LNCAP (cell line): ENCODE data around the gene PITPNB.

Experiments used
- TF ChIP-seq, protein P1 (sequence below): fragments of 450-650 bp; IDR thresholded peaks from 2 replicates; pipeline ENCODE4 v1.5.1; 2017; ENCODE audit warnings: mild to moderate bottlenecking

Gene PITPNB

DNA sequence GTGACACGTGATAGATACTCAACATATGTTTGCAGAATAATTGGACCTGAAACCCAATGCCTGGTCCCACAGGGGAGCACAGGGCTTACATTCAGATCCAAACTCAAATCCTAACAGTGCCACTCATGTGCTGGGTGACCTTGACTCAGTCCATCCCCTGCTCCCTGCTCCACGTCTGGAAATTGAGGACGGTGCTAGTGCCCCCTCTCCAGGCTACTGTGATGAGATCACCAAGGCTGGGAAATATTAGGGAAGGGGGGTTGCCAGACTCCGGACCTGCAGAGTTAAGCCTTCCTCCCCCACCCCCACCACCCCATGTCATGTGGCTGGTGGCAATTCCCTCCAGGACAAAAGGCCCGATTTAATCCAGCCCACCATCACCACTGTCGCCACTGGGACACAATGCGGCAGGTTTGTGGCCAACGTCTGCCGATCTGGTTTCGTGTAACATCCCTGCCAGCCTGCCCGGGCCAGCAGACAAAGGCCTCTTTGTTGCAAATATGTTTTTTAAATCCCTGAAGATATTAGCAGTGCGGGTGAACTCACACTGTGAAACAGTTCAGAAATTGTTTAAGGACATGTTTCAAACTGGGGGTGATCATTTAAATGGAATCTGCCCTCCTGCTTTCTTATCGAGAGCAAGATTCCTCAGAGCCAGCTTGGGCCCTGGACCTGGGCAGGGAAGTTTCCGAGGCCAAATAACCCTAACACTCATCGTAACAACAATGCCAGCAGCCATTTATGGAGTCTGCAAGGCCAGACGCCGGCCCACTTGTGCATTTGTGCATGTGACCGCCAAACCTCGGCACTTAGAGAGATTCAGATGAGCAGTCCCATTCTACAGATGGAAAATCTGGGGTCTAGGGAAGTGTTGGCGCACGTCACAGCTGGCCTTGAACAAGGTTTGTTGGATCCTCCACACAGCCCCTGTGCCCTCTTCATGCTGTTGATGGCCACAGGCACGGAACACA, 97.9 kb downstream of the PITPNB start:
- TF ChIP-seq, protein P1, sequence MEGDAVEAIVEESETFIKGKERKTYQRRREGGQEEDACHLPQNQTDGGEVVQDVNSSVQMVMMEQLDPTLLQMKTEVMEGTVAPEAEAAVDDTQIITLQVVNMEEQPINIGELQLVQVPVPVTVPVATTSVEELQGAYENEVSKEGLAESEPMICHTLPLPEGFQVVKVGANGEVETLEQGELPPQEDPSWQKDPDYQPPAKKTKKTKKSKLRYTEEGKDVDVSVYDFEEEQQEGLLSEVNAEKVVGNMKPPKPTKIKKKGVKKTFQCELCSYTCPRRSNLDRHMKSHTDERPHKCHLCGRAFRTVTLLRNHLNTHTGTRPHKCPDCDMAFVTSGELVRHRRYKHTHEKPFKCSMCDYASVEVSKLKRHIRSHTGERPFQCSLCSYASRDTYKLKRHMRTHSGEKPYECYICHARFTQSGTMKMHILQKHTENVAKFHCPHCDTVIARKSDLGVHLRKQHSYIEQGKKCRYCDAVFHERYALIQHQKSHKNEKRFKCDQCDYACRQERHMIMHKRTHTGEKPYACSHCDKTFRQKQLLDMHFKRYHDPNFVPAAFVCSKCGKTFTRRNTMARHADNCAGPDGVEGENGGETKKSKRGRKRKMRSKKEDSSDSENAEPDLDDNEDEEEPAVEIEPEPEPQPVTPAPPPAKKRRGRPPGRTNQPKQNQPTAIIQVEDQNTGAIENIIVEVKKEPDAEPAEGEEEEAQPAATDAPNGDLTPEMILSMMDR = no peak

DNA sequence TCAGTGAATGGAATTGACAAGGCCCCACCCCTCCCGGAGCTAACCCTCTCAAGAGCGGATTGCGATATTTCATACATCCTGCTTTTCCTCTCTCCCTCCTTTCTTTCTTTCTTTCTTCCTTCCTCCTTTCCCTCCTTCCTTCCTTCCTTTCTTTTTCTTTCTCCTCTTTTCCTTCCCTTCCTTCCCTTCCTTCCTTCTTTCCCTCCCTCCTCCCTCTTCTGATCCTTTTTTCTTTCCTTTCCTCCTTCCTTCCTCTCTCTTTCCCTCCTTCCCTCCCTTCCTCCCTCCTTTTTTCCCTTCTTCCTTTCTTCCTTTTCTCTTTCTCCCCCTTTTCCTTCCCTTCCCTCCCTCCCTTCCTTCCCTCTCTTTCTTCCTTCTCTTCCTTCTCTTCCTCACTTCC, 102.5 kb downstream of the PITPNB start:
- TF ChIP-seq, protein P1 = no peak

DNA sequence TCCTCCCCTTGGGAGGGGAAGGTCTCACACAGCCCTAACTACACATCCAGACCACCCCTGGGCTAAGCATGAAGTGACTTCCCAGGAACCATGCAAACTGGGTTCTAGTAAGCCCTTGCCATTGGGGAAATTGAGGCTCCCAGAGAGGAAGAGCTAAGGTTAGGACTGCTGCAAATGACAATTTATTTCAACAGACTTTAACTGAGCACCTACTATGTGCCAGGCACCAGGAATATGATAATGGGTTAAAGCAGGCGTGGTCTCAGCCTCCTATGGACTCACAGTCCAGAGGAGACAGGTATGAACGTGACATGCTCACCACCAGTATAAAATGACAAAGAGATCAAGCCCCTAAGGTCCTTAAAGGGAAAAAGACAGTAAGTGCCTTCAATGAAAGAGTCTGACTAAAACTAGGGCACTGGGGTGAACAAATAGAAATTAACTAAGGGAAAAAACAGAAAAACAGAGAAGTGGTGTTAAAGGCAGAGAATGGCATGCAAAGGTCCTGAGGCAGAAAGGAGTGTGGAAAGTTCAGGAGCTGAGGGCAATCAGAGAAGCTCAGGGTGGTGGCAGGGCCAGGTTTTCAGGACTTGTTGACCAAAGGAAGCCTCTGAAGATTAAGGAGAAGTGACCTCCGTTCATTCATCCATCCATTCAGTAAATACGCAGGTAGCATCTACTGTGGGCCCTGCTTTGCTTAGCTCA, 103.1 kb downstream of the PITPNB start:
- TF ChIP-seq, protein P1 = no peak

DNA sequence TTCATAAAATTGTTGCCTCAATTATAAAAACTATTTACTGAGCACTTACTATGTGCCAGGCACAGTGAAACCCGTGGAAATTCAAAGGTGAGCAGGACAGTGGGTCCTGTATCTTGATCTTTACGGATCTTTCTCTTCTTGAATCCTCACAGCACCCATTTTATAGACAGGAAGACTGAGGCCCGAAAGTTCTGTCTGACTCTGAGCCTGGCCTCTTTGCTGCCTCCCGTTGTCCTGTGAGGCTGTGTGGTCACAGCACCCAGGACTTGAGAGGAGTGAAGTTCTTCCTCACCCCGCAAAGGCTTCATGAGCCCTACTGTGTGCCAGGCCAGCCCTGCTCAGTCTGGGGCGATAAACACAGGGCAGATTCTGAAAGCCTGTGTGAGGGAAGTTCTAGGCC, 104.1 kb downstream of the PITPNB start:
- TF ChIP-seq, protein P1 = no peak

DNA sequence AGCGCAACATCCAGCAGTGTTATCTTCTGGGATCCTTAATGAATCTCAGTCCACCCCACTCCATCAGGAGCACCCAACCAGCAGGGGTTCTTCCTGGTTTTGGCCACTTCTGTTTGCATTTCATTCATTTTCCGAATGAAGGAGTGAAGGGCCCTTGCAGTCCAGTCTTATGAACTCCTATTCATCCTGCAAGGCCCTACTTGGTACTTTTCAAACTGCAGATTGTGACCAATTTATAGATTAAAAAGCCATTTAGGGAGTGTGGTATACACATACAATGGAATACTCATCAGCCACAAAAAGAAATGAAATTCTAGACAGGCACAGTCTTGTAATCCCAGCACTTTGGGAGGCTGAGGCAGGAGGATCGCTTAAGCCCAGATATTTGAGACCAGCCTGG, 107.3 kb downstream of the PITPNB start:
- TF ChIP-seq, protein P1 = no peak

DNA sequence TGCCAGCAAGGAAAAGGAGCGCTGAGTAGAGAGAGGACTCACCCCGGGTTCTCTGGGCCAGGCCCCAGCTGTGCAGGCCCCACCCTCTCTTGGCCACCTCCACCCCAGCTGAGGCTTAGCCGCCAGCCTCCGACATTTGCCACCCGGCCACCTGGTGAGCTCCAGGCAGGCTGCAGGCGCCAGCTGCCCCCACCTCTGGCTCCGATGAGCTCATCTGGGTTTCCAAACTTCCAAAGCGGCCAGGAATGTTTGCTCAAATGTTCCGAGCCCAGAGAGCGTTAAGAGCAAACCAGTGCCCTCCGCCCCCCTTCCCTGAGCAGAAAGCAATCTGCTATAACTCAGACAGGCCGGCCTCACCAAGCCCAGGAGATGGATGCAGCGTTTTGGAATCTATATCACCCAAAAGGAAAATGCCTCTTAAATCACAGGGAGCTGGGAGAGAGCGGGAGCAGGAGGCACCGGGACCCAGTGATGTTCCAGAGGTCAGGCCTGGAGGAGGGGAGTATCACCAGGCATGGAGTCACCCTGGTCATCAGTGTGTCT, 108.4 kb downstream of the PITPNB start:
- TF ChIP-seq, protein P1 = no peak

DNA sequence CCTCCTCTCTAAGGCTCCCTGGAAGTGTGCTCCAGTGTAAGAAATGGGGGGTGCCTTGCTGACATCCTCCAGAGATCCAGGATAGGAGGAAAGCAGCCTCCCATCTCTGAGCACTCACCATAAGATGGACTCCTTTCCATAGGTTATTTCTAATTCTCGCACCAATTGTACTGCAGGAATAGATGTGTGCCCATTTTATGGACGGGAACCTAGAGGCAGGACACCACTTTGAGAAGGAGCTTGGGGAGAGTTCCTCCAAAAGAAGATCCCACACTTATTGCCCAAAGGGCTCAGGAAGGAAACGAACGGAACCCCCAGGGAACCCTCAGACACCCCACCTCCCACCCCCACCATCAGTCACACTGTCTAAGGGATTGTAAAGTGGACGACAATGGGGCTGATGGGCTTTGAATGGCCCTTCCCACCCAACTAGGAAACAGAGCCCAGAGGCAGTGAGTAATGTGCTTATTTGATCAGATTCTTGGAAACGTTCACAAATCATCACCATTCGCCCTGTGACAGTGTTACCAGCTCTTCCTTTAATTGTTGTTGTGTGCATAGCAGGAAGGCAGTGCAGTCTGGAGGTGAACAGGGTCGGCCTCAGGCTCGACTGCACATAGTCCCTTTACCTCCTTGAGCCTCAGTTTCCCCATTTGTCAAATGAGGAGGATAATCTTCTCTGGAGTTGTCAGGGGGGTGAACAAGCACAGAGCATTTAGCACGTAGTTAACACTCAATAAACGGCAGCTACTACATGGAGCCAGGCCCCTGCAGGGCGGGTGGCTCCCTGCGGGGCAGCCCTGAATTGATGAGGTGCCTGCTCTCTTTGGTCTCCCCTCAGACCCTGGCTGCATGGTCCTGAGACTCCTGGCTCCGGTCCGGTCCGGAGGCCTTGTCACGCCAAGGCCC, 109.1 kb downstream of the PITPNB start:
- TF ChIP-seq, protein P1 = no peak
